OCI-LY7 (cell line): Measurements from ENCODE around the gene PNLDC1. TPM values are rescaled to one million over a fixed set of nuclear protein-coding genes. Genes with fewer than 3 reads are reported as not detected.
"Not testable (repeated sequence)": the region's sequence is repeated elsewhere in the genome, so short reads cannot be mapped to it uniquely, and the experiment has no call there.

Source experiments
- BruUV-seq: library from RNA; stranded (reverse); fragments of 400-500 nt; replicated peaks from 2 replicates; lab custom pipeline; 2021; lab: Mats Ljungman, UMichigan
- CTCF ChIA-PET: fragments of 300-600 bp; sonication (Branson Sonifier 250); formaldehyde crosslinking; loops from one replicate; lab custom pipeline; 2022; ENCODE audit warnings: antibody characterized with exemption; ENCODE audit not compliant: unreplicated experiment; lab: Charles Lee
- POLR2A ChIA-PET: fragments of 300-600 bp; sonication (Branson Sonifier 250); formaldehyde crosslinking; loops from one replicate; lab custom pipeline; 2022; ENCODE audit warnings: antibody characterized with exemption; lab: Charles Lee
- DNase-seq: peaks from one replicate; pipeline ENCODE4 v3.0.0-alpha.2; 2015; ENCODE audit warnings: low spot score
- H2AFZ ChIP-seq: fragments of 200-600 bp; sonication (generic), shearing (Covaris generic); 2 replicates; pipeline ENCODE4 v1.6.1; 2014; ENCODE audit warnings: mild to moderate bottlenecking, antibody characterized with exemption, low read length, moderate library complexity
- H3K27ac ChIP-seq: fragments of 200-600 bp; sonication (generic); 2 replicates; pipeline ENCODE4 v1.5.1; 2014; ENCODE audit warnings: mixed run types, low read depth, mild to moderate bottlenecking, moderate library complexity, low read length, inconsistent platforms; ENCODE audit not compliant: poor library complexity, severe bottlenecking
- H3K36me3 ChIP-seq: fragments of 200-600 bp; sonication (generic); 2 replicates; pipeline ENCODE4 v1.6.1; 2014; ENCODE audit warnings: mild to moderate bottlenecking, antibody characterized with exemption, low read length, moderate library complexity, mixed read lengths; ENCODE audit not compliant: insufficient read depth
- H3K4me1 ChIP-seq: fragments of 200-600 bp; sonication (generic); 2 replicates; pipeline ENCODE4 v1.5.1; 2014; ENCODE audit warnings: mild to moderate bottlenecking, low read length; ENCODE audit not compliant: insufficient read depth, poor library complexity, severe bottlenecking
- H3K4me2 ChIP-seq: fragments of 200-600 bp; sonication (generic); 2 replicates; pipeline ENCODE4 v1.6.1; 2014; ENCODE audit warnings: mild to moderate bottlenecking, low read length
- H3K4me3 ChIP-seq: fragments of 200-600 bp; sonication (generic); 2 replicates; pipeline ENCODE4 v1.5.1; 2014; ENCODE audit warnings: mild to moderate bottlenecking, low read depth, low read length; ENCODE audit not compliant: poor library complexity, severe bottlenecking
- H3K79me2 ChIP-seq: fragments of 200-600 bp; sonication (generic); 2 replicates; pipeline ENCODE4 v1.6.1; 2016; ENCODE audit warnings: low read depth, mild to moderate bottlenecking, low read length, moderate library complexity, mixed read lengths; ENCODE audit not compliant: insufficient read depth
- H3K9me2 ChIP-seq: fragments of 200-600 bp; sonication (generic); 2 replicates; pipeline ENCODE4 v1.6.1; 2016; ENCODE audit warnings: mild to moderate bottlenecking, low read length, mixed read lengths; ENCODE audit not compliant: insufficient read depth
- H3K9me3 ChIP-seq: fragments of 200-600 bp; sonication (generic); 2 replicates; pipeline ENCODE4 v1.6.1; 2014; ENCODE audit warnings: mild to moderate bottlenecking, mixed run types, low read length, mixed read lengths
- H4K20me1 ChIP-seq: fragments of 200-600 bp; sonication (generic); 2 replicates; pipeline ENCODE4 v1.6.1; 2014; ENCODE audit warnings: mild to moderate bottlenecking, antibody characterized with exemption, low read length, moderate library complexity, mixed read lengths; ENCODE audit not compliant: insufficient read depth
- CTCF ChIP-seq: fragments of 200-600 bp; sonication (generic); conservative IDR thresholded peaks from 2 replicates; pipeline ENCODE4 v1.5.1; 2014; ENCODE audit warnings: mild to moderate bottlenecking, antibody characterized with exemption, low read length, moderate library complexity, mixed read lengths
- EZH2phosphoT487 ChIP-seq: fragments of 200-600 bp; sonication (generic); IDR thresholded peaks from 2 replicates; pipeline ENCODE4 v1.6.1; 2018; ENCODE audit warnings: low read depth, borderline replicate concordance, mild to moderate bottlenecking, mixed run types, antibody characterized with exemption, low read length, moderate library complexity, mixed read lengths
- intact Hi-C: fragments of 100-400 bp; cut with micrococcal nuclease; formaldehyde crosslinking; loops from one replicate; pipeline ENCODE4 v1.10.0; 2022; ENCODE audit not compliant: unreplicated experiment
- total RNA-seq, 2 experiments: library from RNA; depleted of rRNA in 1 of 2; stranded (reverse); fragments of >200 nt in 1 of 2; shearing (Covaris generic) in 1 of 2; gene quantifications; 2 replicates each; pipeline ENCODE4 v1.2.3, GENCODE V29; 2014 to 2022

The PNLDC1 gene
- total RNA-seq, 2 experiments from 2014 or later = not detected

GRCh38 chr6:159790149-159790955 lies 9.7 kb upstream of the PNLDC1 start, which contains the start of gene MRPL18:
Gene MRPL18 (plus strand): TSS chr6:159790467. CDS start chr6:159790588, 121 bp downstream.
- H4K20me1 ChIP-seq = peaks cover 41% of the 10 kb centered on the region
- peaks cover 68% of the 10 kb centered on the region for H3K4me1 ChIP-seq
- no TSS peak for BruUV-seq
- POLR2A ChIA-PET = interaction anchor here (0.5 to 3.5 kb wide), 30 partner anchors 9 to 573 kb away, joined by 3 to 48 read pairs (median 4); partner anchors contain the start of genes ACAT2 and WTAP
- peaks cover 84% of the 10 kb centered on the region for H3K79me2 ChIP-seq
- peak within 1 kb of the TSS; percentile 98 for H3K4me2 ChIP-seq
- TF ChIP-seq CTCF = no peak
- no peak for TF ChIP-seq EZH2phosphoT487
- intact Hi-C loops = loop anchor here (2.0 to 10.0 kb wide), 2 partner anchors 62 to 174 kb away; partner anchors contain the start of gene IGF2R
- H3K36me3 ChIP-seq = peaks cover 79% of the 10 kb centered on the region
- H3K4me3 ChIP-seq = peak within 1 kb of the TSS; percentile 99
- peak; percentile 98 for DNase-seq
- H2AFZ ChIP-seq = peak within 1 kb of the TSS; percentile 81; the same call in 1 of the 2 replicates
- no peaks in the 10 kb centered on the region for H3K9me3 ChIP-seq
- CTCF ChIA-PET = interaction anchor here (0.7 to 0.9 kb wide), 2 partner anchors 63 to 99 kb away, joined by 3 to 4 read pairs; partner anchors contain the start of gene WTAP
- peak within 1 kb of the TSS; percentile 88 for H3K27ac ChIP-seq
- no peaks in the 10 kb centered on the region for H3K9me2 ChIP-seq

DNA sequence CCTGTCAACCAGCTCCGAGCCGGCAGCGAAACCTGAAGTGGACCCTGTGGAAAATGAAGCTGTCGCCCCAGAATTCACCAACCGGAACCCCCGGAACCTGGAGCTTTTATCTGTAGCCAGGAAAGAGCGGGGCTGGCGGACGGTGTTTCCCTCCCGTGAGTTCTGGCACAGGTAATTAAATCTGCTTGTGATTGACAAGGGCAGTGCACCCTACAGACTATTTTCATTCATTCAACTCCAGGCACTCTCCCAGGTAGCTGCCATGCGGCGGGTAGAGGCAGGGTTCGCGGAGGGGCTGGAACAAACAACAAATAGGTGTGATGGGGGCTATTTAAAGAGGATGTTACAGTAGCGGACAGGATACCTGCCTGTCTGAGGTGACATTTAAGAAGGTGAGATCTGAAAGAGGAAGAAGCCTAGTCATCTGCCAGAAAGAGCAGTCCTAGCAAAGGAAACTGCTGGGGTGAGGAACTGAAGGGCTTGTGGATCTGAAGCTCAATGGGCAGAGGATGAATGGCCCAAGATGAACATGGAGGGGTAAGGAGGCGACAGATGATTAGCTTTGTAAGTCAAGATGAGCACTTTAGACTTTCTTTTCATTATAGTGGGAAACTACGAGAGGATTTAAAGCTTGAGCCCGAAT lies 9.0 kb upstream of the PNLDC1 start:
- Histone ChIP-seq H3K27ac (peak overlapping the region; percentile 88), H3K4me1 (peaks cover 68% of the 10 kb centered on the region), H3K4me3 (peak overlapping the region; percentile 99), H3K36me3 (peaks cover 73% of the 10 kb centered on the region), H3K79me2 (peaks cover 82% of the 10 kb centered on the region), H4K20me1 (peaks cover 34% of the 10 kb centered on the region), H3K4me2 (peak overlapping the region; percentile 98), H3K9me2 (no peaks in the 10 kb centered on the region), H2AFZ (peak overlapping the region; percentile 28; the same call in 1 of the 2 replicates), H3K9me3 (no peaks in the 10 kb centered on the region)
- ChIA-PET POLR2A (interaction anchor here (0.6 to 3.5 kb wide), 16 partner anchors 14 to 177 kb away, joined by 3 to 48 read pairs (median 4); partner anchors contain the start of genes ACAT2 and WTAP), CTCF (interaction anchor here (0.9 kb wide), 1 partner anchor 64 kb away, joined by 4 read pairs; the partner anchor contains the start of gene WTAP)
- TF ChIP-seq EZH2phosphoT487 (no peak), CTCF (no peak)
- intact Hi-C loops = loop anchor here (2.0 to 10.0 kb wide), 2 partner anchors 62 to 174 kb away; partner anchors contain the start of gene IGF2R
- BruUV-seq = no TSS peak
- peak; percentile 55 for DNase-seq

- intact Hi-C loops = loop anchor here (10.0 kb wide), 1 partner anchor 170 kb away; the partner anchor contains the start of gene IGF2R
Measured at GRCh38 chr6:159794976-159795375, 5.1 kb upstream of the PNLDC1 start.

More at GRCh38 chr6:159794976-159795375, 5.1 kb upstream of the PNLDC1 start:
- H3K27ac ChIP-seq = peak overlapping the region; percentile 42
- peaks cover 80% of the 10 kb centered on the region for H3K36me3 ChIP-seq
- DNase-seq, H3K4me2 ChIP-seq, H2AFZ ChIP-seq, H3K9me2 ChIP-seq, H3K9me3 ChIP-seq, H3K4me3 ChIP-seq, CTCF ChIA-PET, BruUV-seq, H4K20me1 ChIP-seq: not testable (repeated sequence)
- H3K79me2 ChIP-seq = peaks cover 61% of the 10 kb centered on the region
- POLR2A ChIA-PET = interaction anchor here (1.0 kb wide), 1 partner anchor 13 kb away, joined by 4 read pairs; no protein-coding TSS in a partner anchor
- H3K4me1 ChIP-seq = peaks cover 64% of the 10 kb centered on the region
